GM18498 (cell line): ENCODE measurements around the gene PHACTR1.

ENCODE experiments used
- ATAC-seq: cut with Tn5 transposase; IDR thresholded peaks from one replicate; pipeline ENCODE4 v1.9.1; 2021; ENCODE audit warnings: mild to moderate bottlenecking, moderate library complexity; ENCODE audit not compliant: unreplicated experiment

The PHACTR1 gene

GRCh38 chr6:13013681-13014503 is 297.3 kb downstream of the PHACTR1 start:
- ATAC-seq: no peak

GRCh38 chr6:13014504-13015378 is 298.2 kb downstream of the PHACTR1 start:
- no peak for ATAC-seq

- ATAC-seq: no peak
Measured at GRCh38 chr6:13015379-13015681, 298.8 kb downstream of the PHACTR1 start.

- ATAC-seq: no peak
Measured at GRCh38 chr6:13024616-13025015, 308.0 kb downstream of the PHACTR1 start.

GRCh38 chr6:13025893-13026499 is 309.4 kb downstream of the PHACTR1 start:
- no peak for ATAC-seq

GRCh38 chr6:13026557-13026956 is 310.0 kb downstream of the PHACTR1 start:
- no peak for ATAC-seq

GRCh38 chr6:13027207-13027606 is 310.6 kb downstream of the PHACTR1 start:
- no peak for ATAC-seq

- no peak for ATAC-seq
Measured at GRCh38 chr6:13030396-13030795, 313.8 kb downstream of the PHACTR1 start.

- no peak for ATAC-seq
Measured at GRCh38 chr6:13032566-13032965, 316.0 kb downstream of the PHACTR1 start.

GRCh38 chr6:13033145-13033544 is 316.6 kb downstream of the PHACTR1 start:
- no peak for ATAC-seq

- no peak for ATAC-seq
Measured at GRCh38 chr6:13034316-13034715, 317.7 kb downstream of the PHACTR1 start.

GRCh38 chr6:13035606-13036005 is 319.0 kb downstream of the PHACTR1 start:
- ATAC-seq: no peak

GRCh38 chr6:13038315-13038714 is 321.7 kb downstream of the PHACTR1 start:
- no peak for ATAC-seq

- ATAC-seq: no peak
Measured at GRCh38 chr6:13038741-13039190, 322.2 kb downstream of the PHACTR1 start.

GRCh38 chr6:13044390-13044789 is 327.8 kb downstream of the PHACTR1 start:
- no peak for ATAC-seq

- ATAC-seq: no peak
Measured at GRCh38 chr6:13044896-13045295, 328.3 kb downstream of the PHACTR1 start.

GRCh38 chr6:13045676-13046075 is 329.1 kb downstream of the PHACTR1 start:
- ATAC-seq: no peak

GRCh38 chr6:13046084-13046483 is 329.5 kb downstream of the PHACTR1 start:
- no peak for ATAC-seq

GRCh38 chr6:13048113-13048512 is 331.5 kb downstream of the PHACTR1 start:
- ATAC-seq: no peak

- no peak for ATAC-seq
Measured at GRCh38 chr6:13049666-13050254, 333.2 kb downstream of the PHACTR1 start.

- no peak for ATAC-seq
Measured at GRCh38 chr6:13053006-13053461, 336.5 kb downstream of the PHACTR1 start.
